HUDEP-2 (cell line): ENCODE measurements around the gene KCNE3.

ENCODE experiments used
- DNase-seq, 76 experiments: peaks; one replicate each; lab custom pipeline; 2025; ENCODE audit not compliant: unreplicated experiment in 76 of 76; lab: John Stamatoyannopoulos, UW

KCNE3 gene, protein sequence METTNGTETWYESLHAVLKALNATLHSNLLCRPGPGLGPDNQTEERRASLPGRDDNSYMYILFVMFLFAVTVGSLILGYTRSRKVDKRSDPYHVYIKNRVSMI

DNA sequence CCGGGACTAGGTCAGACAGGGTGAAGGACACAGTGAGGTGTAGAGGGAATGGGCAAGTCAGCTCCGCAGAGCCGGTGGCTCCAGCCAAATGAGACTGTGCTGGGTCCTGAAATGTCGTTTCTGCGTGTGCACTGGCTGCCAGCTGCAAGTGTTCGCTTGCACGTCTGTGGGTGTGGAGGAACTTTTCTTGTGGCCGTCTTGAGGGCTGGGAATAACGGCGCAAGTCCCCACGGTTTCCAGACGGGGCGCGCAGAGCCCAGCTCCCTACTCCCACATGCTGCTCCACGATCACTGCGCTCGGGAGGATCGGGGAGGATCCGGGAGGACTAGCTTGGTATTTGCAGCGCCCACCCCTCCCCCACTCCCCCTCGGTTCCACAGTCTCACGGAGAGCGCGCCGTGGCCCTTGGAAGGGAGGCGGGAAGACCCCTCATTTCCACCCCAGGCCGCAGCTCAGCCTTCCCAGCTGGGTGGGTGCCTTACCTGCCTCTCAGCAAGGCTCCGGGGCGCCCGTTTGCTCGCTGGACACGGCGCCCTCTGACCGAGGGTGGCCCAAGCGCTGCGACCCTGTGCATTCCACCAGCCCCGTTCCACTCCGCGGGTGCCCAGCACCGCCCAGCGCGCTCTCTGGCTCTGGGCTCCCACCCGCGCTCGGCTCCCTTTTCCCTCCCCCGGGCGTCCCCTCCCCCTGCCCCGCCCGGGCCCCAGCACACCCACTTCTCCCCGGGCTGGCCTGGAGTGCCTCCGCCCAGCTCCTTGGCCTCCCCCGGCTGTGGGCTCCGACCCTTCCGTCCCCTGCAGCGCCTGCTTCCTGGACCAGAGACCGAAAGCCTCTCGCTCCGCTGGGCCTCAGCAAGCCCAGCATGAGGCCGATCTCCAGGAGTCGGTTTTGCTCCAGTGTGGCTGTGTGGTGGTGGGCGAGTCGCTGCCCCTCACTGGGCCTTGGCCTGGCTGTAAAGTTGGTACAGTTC lies at the start of gene KCNE3:
Gene KCNE3 (minus strand): TSS at position 634 of the 970 bp plus-strand sequence. CDS start 9,986 bp downstream, outside the sequence.
- peak in 16 of 76 experiments; percentile 7 to 50 (median 17) for DNase-seq

DNA sequence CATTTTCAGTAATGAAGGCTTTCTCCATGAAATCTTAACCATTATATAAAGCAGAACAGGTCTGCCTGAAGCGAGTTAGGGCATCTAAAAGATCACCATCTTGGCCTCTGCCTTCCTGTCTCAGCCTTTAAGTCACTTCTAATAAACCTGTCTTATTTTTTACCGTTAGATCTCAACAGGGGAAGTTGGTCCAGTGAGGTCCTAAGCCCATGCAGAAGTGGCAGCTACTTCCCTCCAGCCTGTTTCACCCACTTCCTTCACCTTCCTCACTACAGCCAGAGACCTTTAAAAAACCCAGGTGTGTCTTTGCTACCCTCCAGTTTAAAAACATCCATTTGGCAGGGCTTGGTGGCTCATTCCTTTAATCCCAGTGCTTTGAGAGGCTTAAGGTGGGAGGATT lies 40.2 kb upstream of the KCNE3 start:
- DNase-seq: no peak

DNA sequence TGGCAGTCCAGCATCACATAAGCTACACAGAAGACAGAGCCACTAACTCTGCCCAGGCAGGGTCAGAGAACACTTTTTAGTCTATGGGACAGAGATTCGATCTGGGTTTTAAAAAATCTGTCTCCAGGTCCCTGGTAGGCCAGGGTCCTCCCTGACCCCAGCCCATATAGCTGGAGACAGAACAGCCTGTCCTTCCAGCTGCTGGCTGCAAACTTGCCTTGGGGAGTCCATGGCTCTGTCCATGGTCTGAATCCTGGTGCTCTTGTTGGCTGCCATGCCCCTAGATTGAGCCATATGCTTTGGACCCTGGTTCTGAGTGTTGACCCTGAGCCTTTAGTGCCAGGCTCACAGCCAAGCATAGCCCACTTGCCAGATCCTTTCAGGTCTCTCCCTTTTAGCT lies 39.5 kb upstream of the KCNE3 start:
- no peak for DNase-seq

DNA sequence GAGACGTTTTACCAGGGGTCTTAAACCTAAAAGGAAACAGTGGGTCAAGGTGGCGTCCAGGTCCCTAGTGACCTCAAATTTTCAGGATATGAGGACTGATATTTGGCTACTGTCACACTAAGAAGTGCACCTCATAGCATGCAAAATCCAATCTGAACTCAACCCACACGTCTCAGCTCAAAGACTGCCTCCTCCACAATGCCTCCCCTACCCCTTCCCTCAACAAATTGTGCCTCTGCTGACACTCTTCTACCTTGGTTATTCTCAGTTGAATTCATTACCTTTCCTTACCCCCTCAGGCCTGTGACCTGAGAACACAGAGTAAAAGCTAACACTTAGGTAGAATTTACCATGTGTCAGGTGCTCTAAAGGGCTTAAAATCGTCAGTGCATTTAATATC lies 38.6 kb upstream of the KCNE3 start:
- no peak for DNase-seq

DNA sequence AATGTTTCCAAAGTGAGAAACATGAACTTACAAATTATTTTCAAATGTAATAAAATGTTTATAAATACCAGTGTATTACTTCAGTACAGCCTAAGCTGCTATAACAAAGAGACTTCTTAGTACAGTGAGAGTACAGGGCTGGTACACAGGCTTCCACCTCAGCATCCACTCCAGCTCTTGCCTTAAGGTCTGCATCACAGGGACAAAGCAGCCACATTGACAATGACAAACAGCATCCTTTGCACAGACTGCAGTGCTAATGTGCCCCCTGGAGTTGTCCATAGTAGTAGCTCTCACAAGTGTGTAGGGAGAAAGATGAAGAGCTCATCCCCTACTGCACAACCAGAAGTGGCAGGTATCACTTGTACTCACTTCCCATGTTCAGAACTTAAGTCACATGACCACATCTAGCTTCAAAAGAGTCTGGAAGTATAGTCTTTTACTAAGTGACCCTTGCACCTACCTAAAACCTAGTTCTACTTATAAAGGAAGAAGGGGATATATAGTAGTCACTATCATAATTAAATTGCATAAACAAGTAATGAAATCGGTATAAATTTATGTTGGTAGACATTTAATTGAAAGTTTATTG lies 36.8 kb upstream of the KCNE3 start:
- DNase-seq: no peak

DNA sequence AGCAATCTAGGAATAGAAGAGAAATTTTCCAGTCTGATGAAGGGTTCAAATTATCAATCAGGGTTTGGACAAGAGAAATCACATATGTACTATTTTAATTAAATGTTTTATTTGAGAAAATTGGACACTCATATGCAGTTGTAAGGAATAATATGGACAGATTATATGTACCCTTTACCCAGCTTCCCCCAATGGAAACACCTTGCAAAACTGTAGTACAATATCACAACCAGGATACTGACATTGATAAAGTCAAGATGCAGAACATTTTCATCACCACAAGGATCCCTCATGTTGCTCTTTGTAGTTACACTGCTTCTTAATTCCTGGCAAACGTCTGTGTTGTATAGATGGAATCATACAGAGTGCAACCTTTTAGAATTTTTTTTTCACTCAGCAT lies 27.6 kb upstream of the KCNE3 start:
- DNase-seq: no peak

DNA sequence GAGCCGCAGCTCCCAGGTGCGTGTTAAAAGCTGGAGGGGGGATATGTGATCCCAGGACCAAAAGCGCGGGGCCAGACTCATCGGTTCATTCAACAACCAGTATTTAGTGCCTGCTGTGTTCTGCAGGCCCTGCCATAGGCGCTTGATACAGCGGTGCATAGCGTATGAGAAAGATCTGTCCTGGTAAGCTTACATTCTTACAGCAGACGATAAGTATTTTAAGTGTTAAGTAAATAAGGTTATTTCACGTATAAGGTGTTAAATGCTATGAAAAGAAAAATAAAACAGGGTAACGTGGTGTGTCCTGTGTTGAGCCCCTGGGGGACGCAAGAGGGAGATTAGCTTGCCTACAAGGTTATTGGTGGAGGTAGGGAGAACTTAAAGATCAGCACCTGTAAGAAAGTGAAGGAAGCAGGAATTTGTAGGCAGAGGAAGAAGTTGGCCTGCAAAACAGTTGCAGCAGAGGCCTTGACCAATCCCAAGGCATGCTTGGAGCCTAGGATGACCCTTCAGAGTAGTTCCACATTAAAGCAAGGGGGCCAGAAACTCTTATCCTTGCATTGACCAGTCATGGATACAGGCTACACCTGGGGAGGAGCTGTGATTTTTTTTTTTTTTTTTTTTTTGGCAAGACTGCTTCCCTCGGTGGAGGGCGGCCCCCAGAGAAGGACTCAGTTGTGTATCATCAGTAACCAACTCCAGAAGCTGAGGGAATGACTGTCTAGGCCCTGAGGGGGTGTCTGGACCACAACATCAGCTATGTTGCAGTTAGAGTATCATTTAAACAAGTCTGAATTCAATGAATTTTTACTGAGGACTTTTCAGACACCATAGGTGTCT lies 26.7 kb upstream of the KCNE3 start:
- no peak for DNase-seq

DNA sequence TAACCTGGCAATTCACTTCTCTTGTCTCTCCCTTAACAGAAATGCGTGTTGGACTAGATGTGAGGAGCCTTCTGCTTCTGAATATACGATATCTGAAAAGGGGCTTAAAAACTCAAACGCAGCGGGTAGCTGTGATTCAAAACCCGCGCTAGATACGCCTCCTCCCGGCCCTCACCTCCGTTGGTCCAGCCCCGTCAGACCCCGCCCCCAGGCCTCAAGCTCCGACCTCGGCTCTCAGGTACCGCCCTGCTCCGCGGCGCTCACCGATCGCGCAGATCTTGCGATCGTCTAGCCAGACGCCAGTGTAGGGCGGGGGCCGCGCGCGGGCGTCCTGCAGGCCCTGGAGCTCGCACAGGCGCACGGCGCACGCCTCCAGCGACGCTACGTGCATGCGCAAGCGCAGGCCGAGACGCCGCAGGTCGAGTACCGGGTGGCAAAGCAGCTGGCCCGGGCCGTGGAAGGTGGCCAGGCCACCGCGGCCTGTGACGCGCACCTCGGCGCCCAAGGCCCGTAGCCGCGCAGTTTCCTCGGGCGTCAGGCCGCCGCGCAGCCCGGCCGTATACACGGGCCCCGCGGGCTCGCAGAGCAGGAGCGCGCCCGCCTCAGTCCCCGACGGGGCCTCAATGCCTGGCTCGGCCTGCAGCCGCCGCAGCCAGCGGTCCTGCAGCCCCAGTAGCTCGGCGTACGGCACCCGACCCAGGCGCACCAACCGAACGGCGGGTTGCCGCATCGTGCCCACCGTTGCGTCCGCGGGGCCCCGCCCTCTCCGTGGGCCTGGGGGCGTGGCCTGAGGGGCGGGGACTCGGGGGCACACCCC lies 25.8 kb upstream of the KCNE3 start, which contains the start of gene LIPT2:
Gene LIPT2 (minus strand): TSS at position 751 of the 817 bp plus-strand sequence. CDS start 21 bp downstream, at position 730.
- DNase-seq: peak in 74 of 76 experiments; percentile 28 to 95 (median 90)

DNA sequence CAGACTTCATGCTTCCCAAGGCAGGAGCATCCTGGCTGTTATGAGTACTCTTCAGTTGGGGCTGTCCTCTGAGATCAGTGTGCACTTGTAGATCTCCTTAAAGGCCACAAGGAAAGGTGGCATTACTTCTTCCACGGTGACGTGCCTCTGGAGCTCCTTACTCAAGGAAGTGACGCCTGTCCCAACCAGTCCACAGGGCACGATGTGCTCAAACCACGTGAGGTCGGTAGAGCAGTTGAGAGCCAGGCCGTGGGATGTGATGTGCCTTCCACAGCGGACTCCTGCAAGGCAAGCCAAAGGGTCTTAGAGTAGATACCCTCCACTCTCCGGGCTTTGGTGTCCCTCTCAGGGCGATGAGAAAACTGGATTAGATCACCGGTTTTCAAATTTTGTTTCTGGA lies 24.7 kb upstream of the KCNE3 start:
- DNase-seq: no peak

DNA sequence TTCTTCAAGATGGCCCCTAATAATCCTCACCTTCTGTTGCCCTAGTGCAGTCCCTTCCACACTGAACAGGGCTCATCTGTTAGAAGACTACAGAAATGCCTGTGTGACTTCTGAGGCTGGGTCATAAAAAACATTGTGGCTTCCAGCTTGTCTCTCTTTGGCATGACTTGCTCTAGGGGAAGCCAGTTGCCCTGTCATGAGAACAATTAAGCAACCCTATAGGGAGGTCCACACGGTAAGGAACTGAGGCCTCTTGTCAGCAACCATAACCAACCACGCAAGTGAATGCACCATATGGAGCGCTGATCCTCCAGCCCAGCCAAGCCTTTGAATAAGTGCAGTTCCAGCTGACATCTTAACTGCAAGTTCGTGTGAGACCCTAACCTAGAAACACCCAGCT lies 23.6 kb upstream of the KCNE3 start:
- no peak for DNase-seq

DNA sequence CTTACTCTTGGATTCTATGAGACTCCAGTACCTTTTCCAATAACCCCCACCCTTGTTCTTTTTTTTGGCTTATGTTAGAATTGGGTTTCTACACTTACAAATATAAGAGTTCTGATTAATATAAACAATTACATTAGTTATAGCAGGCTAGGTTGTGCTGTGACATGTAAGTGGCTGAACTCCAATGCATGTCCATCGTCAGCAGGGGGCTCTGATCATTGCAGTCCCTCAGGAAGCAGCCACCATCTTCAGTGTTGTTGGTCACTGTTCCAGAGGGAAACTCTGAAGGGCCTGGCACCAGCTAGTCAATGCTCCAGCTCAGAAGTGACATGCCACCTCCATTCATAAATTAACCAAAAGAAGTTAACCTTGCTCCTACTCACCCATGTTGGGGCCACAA lies 20.5 kb upstream of the KCNE3 start:
- peak in 3 of 76 experiments; percentile 5 to 31 (median 17) for DNase-seq

DNA sequence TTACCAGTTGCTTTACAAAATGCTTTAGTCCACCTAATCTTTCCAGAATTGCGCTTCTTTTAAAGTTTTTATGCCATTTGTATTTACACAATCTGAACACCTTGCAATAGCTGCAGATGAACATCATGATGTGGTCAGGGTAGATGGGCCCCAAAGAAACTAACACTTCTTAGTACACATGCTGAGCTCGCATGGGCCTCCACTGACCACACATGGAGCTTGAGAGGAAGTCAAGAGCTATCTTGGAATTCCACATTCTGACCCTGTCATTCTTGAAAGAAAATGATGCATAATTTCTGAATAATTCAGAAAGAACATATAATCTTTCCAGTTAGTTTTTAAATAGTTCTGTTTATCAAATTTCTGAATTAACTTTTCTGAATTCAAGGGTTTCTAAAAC lies 18.5 kb upstream of the KCNE3 start:
- DNase-seq: no peak

DNA sequence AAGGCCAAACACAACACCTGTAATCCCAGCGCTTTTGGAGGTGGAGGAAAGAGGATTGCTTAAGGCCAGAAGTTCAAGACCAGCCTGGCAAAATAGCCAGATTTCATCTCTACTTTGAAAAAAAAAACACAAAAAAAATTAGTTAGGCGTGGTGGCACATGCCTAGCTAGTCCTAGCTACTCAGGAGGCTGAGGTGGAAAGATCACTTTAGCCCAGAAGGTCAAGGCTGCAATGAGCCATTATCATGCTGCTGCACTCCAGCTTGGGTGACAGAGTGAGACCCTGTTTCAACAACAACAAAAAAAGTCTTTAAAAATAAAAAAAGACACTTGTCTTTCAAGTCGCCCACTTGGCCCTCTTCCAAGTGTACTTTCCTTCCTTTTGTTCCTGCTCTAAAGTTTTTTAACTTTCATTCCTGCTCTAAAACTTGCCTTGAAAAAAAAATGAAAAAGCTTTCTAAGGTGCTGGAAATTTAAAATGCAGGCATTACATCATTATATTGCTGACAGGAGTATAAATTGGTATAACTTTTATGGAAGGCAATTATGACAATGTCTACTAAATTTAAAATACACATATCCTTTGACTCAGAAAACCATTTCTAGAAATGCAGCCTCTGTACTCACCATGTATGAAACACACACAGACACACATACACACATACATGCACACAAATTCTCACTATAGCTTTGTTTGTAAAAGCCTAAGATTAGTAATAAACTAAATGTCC lies 13.5 kb upstream of the KCNE3 start:
- peak in 9 of 76 experiments; percentile 6 to 26 (median 10) for DNase-seq

DNA sequence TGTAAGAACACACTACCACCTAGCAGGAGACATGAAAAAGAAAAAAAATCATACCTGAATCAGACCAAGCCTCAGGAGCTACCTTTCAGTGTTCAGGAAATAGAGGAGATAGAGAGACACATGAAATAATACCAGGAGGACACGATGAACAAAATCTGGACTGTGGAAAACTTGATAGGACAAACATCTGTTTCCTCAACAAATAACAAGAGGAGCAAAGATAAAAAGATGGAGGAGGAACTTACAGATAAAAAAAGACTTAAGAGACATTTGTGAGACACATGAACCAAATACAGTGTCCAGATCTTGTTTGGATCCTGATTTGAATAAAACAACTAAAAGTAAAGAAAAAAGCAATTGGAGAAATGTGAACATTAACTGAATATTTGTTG lies 12.4 kb upstream of the KCNE3 start:
- DNase-seq: no peak

DNA sequence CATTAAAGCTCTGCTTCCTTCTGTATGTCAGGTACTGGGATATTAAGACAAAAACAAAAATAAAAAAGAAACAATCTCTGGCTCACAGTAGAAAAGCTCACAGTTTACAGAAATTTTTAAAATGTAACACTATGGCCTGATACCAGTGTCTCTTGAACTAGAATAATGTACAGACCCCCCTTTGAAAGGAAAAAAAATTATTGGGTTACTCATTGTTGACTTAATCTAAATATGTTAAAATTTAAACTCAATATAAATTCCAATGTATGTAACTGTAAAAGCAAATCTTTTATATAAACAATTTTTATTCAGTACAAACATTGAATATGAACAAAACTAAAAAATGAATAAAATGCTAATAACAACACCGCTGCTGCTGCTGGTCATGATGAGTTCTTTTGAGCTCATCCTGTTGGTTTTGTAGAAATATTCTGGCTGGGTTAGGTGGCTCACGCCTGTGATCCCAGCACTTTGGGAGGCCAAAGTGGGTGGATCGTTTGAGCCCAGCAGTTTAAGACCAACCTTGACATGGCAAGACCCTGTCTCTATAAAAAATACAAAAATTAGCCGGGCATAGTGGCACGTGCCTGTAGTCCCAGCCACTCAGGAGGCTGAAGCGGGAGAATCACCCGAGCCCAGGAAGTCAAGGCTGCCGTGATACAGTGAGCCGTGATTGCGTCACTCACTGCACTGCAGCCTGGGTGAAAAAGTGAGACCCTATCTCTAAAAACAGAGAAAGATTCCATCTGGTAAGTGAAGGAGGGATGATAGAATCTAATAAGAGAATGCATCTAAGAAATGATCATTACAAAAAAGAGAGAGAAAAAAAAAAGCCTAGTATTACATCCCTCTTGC lies 11.8 kb upstream of the KCNE3 start:
- no peak for DNase-seq

DNA sequence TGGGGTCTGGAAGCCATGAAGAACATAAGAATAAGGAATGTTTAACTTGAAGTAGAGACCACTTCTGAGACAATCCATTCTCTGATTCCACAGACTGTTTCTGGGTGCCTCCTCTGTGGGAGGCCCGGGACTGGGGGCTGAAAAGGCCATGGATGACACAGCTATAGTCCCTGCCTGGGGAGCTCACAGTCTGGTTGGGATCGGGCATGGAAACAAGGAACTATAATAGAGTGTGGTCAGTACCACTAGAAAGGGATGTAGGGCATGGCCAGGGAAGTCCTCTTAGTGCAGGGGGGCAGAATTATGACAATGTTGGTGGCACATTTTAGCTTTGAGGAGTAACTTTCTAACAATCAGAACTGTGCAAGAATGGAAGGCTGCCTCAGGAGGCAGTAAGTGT lies 9.2 kb upstream of the KCNE3 start:
- DNase-seq: no peak

DNA sequence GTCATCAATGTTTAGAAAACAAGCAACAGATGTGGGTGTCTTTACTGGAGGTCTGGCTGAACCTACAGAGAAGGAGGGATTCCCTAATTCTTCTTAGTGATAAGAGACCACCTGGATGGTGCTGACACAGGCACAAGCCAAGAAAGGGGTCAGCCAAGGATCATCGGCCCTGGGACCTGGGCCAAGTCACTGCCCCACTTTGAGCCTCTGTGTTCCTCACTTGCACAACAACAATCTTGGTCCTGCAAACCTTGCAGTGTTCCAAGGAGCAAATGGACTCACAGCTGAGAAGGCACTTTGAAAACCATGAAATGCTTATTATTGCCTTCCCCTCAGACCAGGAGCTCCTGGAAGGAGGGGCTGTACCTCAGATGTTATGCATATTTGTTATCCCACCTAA lies 7.0 kb upstream of the KCNE3 start:
- DNase-seq: no peak
